HCT116 (cell line): ENCODE measurements around the gene CHCHD4. TPM values are rescaled to one million over a fixed set of nuclear protein-coding genes. Genes with fewer than 3 reads are reported as not detected.

Experiments
- ATAC-seq: fragments of 200-7000 bp; cut with Tn5 transposase; 2 replicates; pipeline ENCODE4 v1.9.1; 2020; ENCODE audit warnings: mild to moderate bottlenecking, moderate library complexity
- BruUV-seq: library from RNA; stranded (reverse); fragments of 400-500 nt; replicated peaks from 2 replicates; lab custom pipeline; 2021; lab: Mats Ljungman, UMichigan
- CTCF ChIA-PET: fragments of 300-600 bp; sonication (Branson Sonifier 250); formaldehyde crosslinking; loops from one replicate; lab custom pipeline; 2021; ENCODE audit warnings: antibody characterized with exemption; lab: Charles Lee
- POLR2A ChIA-PET: fragments of 300-600, 350-600 bp; sonication (Branson Sonifier 250); formaldehyde crosslinking; loops from one replicate; lab custom pipeline; 2021; ENCODE audit warnings: antibody characterized with exemption; lab: Charles Lee
- RAD21 ChIA-PET, 2 experiments: fragments of 300-600 bp; sonication (Branson Sonifier 250); formaldehyde crosslinking; loops; one replicate each; lab custom pipeline; 2023; ENCODE audit warnings: low total read pairs in 2 of 2; ENCODE audit not compliant: uncharacterized antibody in 2 of 2, unreplicated experiment in 2 of 2, low non-redundant PET in 1 of 2; lab: Charles Lee
- DNase-seq: peaks from one replicate; pipeline ENCODE4 v3.0.0-alpha.2; 2010; ENCODE audit warnings: low read depth, low spot score
- H2AFZ ChIP-seq: fragments of 200-600 bp; shearing (Covaris generic), sonication (generic); 2 replicates; pipeline ENCODE4 v1.6.1; 2017; ENCODE audit warnings: low read depth, mixed run types, mixed read lengths, antibody characterized with exemption, low read length; ENCODE audit not compliant: poor library complexity, severe bottlenecking
- H3K27ac ChIP-seq: 2 replicates; pipeline ENCODE4 v1.5.1; 2012; ENCODE audit warnings: low read depth, low read length
- H3K27me3 ChIP-seq: fragments of 200-600 bp; sonication (generic); 2 replicates; pipeline ENCODE4 v1.6.1; 2016; ENCODE audit warnings: mixed run types, low read length, mixed read lengths; ENCODE audit not compliant: insufficient read depth
- H3K36me3 ChIP-seq, 2 experiments: fragments of 200-500 bp in 1 of 2; fragments of 200-600 bp in 1 of 2; sonication (Bioruptor generic) in 1 of 2; sonication (generic) in 1 of 2; 2 replicates each; pipeline versions ENCODE4 v1.5.1 to v1.6.1; 2014 to 2016; ENCODE audit warnings: low read length in 2 of 2, inconsistent platforms in 1 of 2, mixed read lengths in 1 of 2, mixed run types in 1 of 2; ENCODE audit not compliant: insufficient read depth in 2 of 2, control insufficient read depth in 1 of 2
- H3K4me1 ChIP-seq, 2 experiments: fragments of 200-600 bp in 1 of 2; sonication (generic) in 1 of 2; 2 replicates each; pipeline versions ENCODE4 v1.5.1 to v1.6.1; 2012 to 2017; ENCODE audit warnings: low read length in 2 of 2, inconsistent platforms in 1 of 2, mild to moderate bottlenecking in 1 of 2, mixed read lengths in 1 of 2, mixed run types in 1 of 2, moderate library complexity in 1 of 2; ENCODE audit not compliant: insufficient read depth in 2 of 2, control insufficient read depth in 1 of 2
- H3K4me2 ChIP-seq: fragments of 200-600 bp; sonication (generic); 2 replicates; pipeline ENCODE4 v1.6.1; 2017; ENCODE audit warnings: mixed run types, low read length, mixed read lengths
- H3K4me3 ChIP-seq, 2 experiments: fragments of 200-600 bp in 1 of 2; sonication (generic) in 1 of 2; replicated peaks in 1 of 2; 2 replicates each; pipeline ENCODE4 v1.5.1; 2011 to 2016; ENCODE audit warnings: low read length in 2 of 2, control low read depth in 1 of 2, low read depth in 1 of 2, mild to moderate bottlenecking in 1 of 2, mixed read lengths in 1 of 2, mixed run types in 1 of 2
- H3K79me2 ChIP-seq: fragments of 200-600 bp; sonication (generic); 2 replicates; pipeline ENCODE4 v1.6.1; 2017; ENCODE audit warnings: mild to moderate bottlenecking, mixed run types, low read length, moderate library complexity, mixed read lengths; ENCODE audit not compliant: insufficient read depth
- H3K9ac ChIP-seq: fragments of 200-600 bp; sonication (generic); 2 replicates; pipeline ENCODE4 v1.6.1; 2016; ENCODE audit warnings: low read length, mixed read lengths
- H3K9me2 ChIP-seq: fragments of 200-600 bp; sonication (generic), shearing (Covaris generic); 2 replicates; pipeline ENCODE4 v1.6.1; 2017; ENCODE audit warnings: mixed run types, mild to moderate bottlenecking, moderate library complexity; ENCODE audit not compliant: insufficient read depth
- H3K9me3 ChIP-seq, 2 experiments: fragments of 200-500 bp in 1 of 2; fragments of 200-600 bp in 1 of 2; sonication (Bioruptor generic) in 1 of 2; sonication (generic) in 1 of 2; 2 replicates each; pipeline ENCODE4 v1.6.1; 2014 to 2017; ENCODE audit warnings: low read length in 2 of 2, mixed read lengths in 2 of 2, inconsistent platforms in 1 of 2, low read depth in 1 of 2, mild to moderate bottlenecking in 1 of 2, mixed run types in 1 of 2, moderate library complexity in 1 of 2; ENCODE audit not compliant: control insufficient read depth in 1 of 2, insufficient read depth in 1 of 2
- H4K20me1 ChIP-seq: fragments of 200-600 bp; sonication (generic), shearing (Covaris generic); 2 replicates; pipeline ENCODE4 v1.6.1; 2017; ENCODE audit warnings: mixed run types, mild to moderate bottlenecking, moderate library complexity; ENCODE audit not compliant: insufficient read depth
- ATF3 ChIP-seq: IDR thresholded peaks from 2 replicates; pipeline ENCODE4 v1.6.1; 2012
- CTCF ChIP-seq, 3 experiments: fragments of 200-600 bp in 1 of 3; sonication (generic) in 1 of 3; IDR thresholded peaks in 2 of 3; conservative IDR thresholded peaks in 1 of 3; 2 replicates each; pipeline ENCODE4 v1.5.1; 2012 to 2017; ENCODE audit warnings: low read depth in 2 of 3, low read length in 2 of 3, antibody characterized with exemption in 1 of 3, borderline replicate concordance in 1 of 3, control low read depth in 1 of 3, mild to moderate bottlenecking in 1 of 3, mixed read lengths in 1 of 3, mixed run types in 1 of 3, moderate library complexity in 1 of 3; ENCODE audit not compliant: insufficient read depth in 1 of 3
- EGR1 ChIP-seq: IDR thresholded peaks from 2 replicates; pipeline ENCODE4 v1.6.1; 2012; ENCODE audit warnings: low read depth
- ELF1 ChIP-seq: IDR thresholded peaks from 2 replicates; pipeline ENCODE4 v1.6.1; 2012; ENCODE audit warnings: low read depth, borderline replicate concordance
- EZH2 ChIP-seq: fragments of 200-600 bp; sonication (generic); IDR thresholded peaks from 2 replicates; pipeline ENCODE4 v1.6.1; 2017; ENCODE audit warnings: antibody characterized with exemption, mixed run types
- FOSL1 ChIP-seq: IDR thresholded peaks from 2 replicates; pipeline ENCODE4 v1.6.1; 2012; ENCODE audit warnings: low read depth
- POLR2A ChIP-seq: IDR thresholded peaks from 2 replicates; pipeline ENCODE4 v1.7.0; 2011; ENCODE audit warnings: borderline replicate concordance; ENCODE audit not compliant: insufficient read depth, insufficient read length; ENCODE audit errors: extremely low read depth
- POLR2AphosphoS5 ChIP-seq: IDR thresholded peaks from 2 replicates; pipeline ENCODE4 v1.6.1; 2011; ENCODE audit warnings: mild to moderate bottlenecking, low read depth, low read length, moderate library complexity
- REST ChIP-seq: IDR thresholded peaks from 2 replicates; pipeline ENCODE4 v1.6.1; 2012; ENCODE audit warnings: low read depth
- SIN3A ChIP-seq: IDR thresholded peaks from 2 replicates; pipeline ENCODE4 v1.6.1; 2012; ENCODE audit warnings: low read depth
- TCF7L2 ChIP-seq: IDR thresholded peaks from 2 replicates; pipeline ENCODE4 v1.7.0; 2011; ENCODE audit warnings: borderline replicate concordance, inconsistent platforms; ENCODE audit not compliant: insufficient read depth, insufficient read length; ENCODE audit errors: extremely low read depth
- YY1 ChIP-seq: IDR thresholded peaks from 2 replicates; pipeline ENCODE4 v1.6.1; 2011; ENCODE audit warnings: low read length, low read depth, moderate library complexity, mild to moderate bottlenecking; ENCODE audit not compliant: insufficient replicate concordance; ENCODE audit errors: extremely low read depth
- ZBTB33 ChIP-seq: IDR thresholded peaks from 2 replicates; pipeline ENCODE4 v1.6.1; 2011; ENCODE audit warnings: mild to moderate bottlenecking, low read length, moderate library complexity; ENCODE audit not compliant: insufficient replicate concordance; ENCODE audit errors: extremely low read depth
- ZNF274 ChIP-seq: fragments of 200-500 bp; sonication (Bioruptor generic); IDR thresholded peaks from 2 replicates; pipeline ENCODE4 v1.6.1; 2014; ENCODE audit warnings: mild to moderate bottlenecking, low read depth, low read length, inconsistent platforms
- intact Hi-C: fragments of 100-400 bp; cut with micrococcal nuclease; formaldehyde crosslinking; loops from 2 replicates; pipeline ENCODE4 v1.10.0; 2022
- total RNA-seq: library from RNA; stranded (reverse); gene quantifications from one replicate; pipeline ENCODE4 v1.2.1, GENCODE V29; 2021; ENCODE audit not compliant: unreplicated experiment

CHCHD4 gene
- total RNA-seq, 1 experiment from 2014 or later: 24.6 TPM

GRCh38 chr3:14097616-14098391, 26.9 kb downstream of the CHCHD4 start:
- CTCF ChIA-PET: no interaction called here
- no TSS peak for BruUV-seq
- no peak overlapping the region for H3K9ac ChIP-seq
- ATAC-seq: no peak
- TF ChIP-seq TCF7L2: no peak
- TF ChIP-seq CTCF (IDR thresholded peaks at IDR 0.05 in 2 of 3, conservative IDR thresholded peaks at IDR 0.05 in 1 of 3; ENCODE audit: borderline replicate concordance in 1 of 3, insufficient read depth in 1 of 3, low read depth in 2 of 3, low read length in 2 of 3): no peak
- no peak for TF ChIP-seq EGR1
- TF ChIP-seq YY1: no peak
- TF ChIP-seq POLR2A: no peak
- no peak for TF ChIP-seq EZH2
- TF ChIP-seq ZBTB33: no peak
- TF ChIP-seq ELF1: no peak
- TF ChIP-seq SIN3A: no peak
- TF ChIP-seq REST: no peak
- TF ChIP-seq ATF3: no peak
- no peak for TF ChIP-seq FOSL1
- TF ChIP-seq ZNF274: no peak
- TF ChIP-seq POLR2AphosphoS5: no peak
- POLR2A ChIA-PET: no interaction called here
- RAD21 ChIA-PET: no interaction called here
- H3K27ac ChIP-seq: no peak overlapping the region
- no peaks in the 10 kb centered on the region for H3K79me2 ChIP-seq
- H3K9me2 ChIP-seq: no peaks in the 10 kb centered on the region
- DNase-seq: no peak
- intact Hi-C loops: no loop called here
- no peak overlapping the region for H3K4me2 ChIP-seq
- H4K20me1 ChIP-seq: no peaks in the 10 kb centered on the region
- H3K9me3 ChIP-seq: no peaks in the 10 kb centered on the region
- H3K4me1 ChIP-seq: no peaks in the 10 kb centered on the region
- H3K4me3 ChIP-seq: no peak overlapping the region
- H3K36me3 ChIP-seq: no peaks in the 10 kb centered on the region
- H2AFZ ChIP-seq: no peak overlapping the region
- no peaks in the 10 kb centered on the region for H3K27me3 ChIP-seq
